NCI-H146 treated with DMSO at 0.1 percent for 48 hours (cell line): ENCODE measurements around the gene ZFHX3.

Experiments
- DNase-seq: peaks from one replicate; lab custom pipeline; 2025; ENCODE audit not compliant: unreplicated experiment; lab: John Stamatoyannopoulos, UW

The ZFHX3 gene

DNA sequence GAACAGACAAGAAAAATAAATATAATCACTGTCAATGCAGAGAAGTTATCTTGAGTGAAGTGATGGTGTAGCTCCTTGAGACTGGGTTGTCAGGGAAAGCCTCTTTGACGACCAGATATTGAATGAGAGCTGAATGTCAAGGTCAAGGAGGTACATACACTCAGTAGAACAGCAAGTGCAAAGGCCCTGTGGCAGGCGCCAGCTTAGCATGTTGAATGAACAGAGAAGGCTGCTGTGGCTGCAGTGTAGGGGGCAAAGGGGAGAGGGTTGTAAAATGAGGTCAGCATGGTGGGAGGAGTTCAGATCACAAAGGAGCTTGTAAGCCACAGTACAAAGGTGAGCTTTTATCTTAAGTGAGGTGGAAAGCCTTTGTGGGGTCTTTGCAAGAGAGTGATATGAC lies 111.5 kb downstream of the ZFHX3 start:
- no peak for DNase-seq

DNA sequence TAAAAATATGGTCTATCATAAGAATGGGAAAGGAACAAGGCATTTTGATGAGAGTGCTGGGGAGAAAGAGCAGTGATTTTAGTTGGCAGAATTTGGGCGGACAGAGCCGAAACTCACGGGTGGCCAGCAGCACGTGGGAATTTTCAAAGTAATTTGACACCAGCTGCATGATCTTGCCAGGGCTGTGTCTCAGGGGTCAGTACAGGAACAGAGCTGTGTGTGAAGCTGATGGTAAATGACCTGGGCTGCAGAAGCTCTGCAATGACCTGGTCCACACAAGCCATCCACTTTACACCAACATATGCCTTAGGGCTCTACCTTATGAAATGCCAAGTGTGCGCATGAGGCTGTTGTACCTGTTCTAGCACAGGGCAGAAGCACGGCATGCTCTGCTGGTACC lies 112.0 kb downstream of the ZFHX3 start:
- DNase-seq: no peak

DNA sequence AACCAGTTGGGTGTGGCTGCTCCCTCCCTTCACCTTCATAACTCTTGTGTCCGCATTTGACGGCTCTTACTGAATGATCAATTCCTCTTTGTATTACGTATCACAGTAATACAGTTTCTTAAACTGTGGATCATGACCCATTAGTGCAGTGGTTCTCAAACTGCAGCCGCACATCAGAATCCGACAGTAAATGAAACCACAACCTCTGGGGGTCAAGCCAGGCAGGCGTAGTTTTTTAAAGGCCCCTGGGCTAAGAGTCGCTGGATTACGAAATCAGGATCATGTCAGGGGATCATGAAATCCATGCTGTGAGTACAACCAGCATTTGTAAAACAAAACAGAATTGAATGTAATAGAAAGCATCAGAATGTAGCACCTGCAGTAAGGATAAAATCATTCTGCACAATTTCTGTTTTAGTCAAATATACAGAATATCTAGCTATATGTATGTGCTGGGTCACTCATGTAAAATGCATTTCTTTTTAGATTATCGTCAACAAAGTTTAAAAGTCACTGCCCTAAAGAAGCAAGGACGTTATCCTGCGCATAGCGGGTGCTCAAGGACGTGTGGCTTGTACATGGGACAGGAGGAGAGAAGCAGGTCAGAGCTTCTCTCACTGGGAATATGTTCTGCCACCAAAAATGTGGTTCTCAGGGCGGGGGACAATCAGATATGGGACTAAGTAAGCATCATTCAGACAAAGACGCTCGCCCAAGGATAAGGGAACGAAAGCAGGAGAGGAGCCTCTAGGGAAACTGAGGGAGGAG lies 113.1 kb downstream of the ZFHX3 start:
- no peak for DNase-seq

DNA sequence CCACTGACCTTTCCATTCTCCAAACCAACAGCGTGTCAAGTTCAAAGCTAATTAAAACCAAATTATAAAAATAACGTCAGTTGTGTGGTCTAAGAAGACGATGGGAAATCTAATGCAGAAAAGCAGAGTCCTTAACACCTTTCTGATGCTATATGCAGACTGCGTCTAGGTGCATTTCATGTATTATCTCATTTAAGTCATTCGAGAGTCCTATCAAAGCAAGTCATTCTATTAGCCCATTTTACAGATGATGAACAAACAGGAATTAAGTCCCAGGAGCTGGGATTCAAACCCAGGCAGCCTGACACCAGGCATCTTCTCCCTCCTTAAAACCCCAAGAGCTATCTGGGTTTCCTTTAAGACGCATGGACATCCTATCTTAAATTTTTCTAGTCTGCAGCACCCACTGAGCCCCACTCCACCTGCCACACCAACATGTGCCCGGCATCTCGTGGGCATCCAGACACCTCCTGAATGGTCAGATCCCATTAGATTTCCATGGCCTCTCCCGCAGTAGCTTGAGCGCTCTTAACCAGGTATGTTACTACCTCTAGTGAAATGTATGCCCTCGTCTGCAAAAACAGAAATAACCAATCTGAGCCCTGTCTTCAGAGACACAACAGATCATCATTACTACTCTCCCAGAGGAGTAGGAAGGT lies 115.1 kb downstream of the ZFHX3 start:
- no peak for DNase-seq

DNA sequence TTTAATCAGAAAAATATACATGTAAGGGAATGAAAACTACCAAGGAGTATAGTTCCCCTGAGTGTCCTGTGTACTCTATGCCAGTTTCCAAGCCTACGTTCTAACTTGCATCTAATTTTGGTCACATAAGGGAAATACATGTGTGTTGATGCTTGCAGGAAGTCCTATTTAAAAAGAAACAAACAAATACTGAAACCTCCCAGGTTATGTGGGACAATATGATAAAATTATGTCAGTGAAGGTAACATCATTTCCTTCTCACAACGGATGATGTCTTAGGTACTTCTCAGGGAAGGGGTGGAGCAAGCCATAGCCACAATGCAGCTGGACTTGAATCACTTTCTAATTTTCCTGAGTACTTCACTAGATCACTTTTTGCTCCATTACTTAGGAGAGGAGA lies 115.9 kb downstream of the ZFHX3 start:
- DNase-seq: no peak

DNA sequence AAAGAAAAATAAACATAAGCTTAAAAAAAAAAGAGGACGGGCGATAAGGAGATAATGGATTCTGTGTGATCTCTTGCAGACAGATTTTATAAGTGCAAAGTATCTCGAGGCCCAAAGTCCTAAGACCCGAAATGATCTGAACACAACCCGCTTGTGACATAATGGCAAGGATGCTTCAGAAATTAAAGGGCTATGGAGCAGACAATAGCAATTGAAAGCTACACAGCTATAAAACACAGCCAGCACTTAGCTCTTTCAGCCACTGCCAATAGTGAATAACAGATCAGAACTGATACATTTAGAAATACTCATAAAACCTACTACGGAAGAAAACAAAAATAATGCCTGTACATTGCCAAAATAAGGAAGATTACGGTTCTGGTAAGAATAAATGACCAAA lies 117.5 kb downstream of the ZFHX3 start:
- DNase-seq: no peak

DNA sequence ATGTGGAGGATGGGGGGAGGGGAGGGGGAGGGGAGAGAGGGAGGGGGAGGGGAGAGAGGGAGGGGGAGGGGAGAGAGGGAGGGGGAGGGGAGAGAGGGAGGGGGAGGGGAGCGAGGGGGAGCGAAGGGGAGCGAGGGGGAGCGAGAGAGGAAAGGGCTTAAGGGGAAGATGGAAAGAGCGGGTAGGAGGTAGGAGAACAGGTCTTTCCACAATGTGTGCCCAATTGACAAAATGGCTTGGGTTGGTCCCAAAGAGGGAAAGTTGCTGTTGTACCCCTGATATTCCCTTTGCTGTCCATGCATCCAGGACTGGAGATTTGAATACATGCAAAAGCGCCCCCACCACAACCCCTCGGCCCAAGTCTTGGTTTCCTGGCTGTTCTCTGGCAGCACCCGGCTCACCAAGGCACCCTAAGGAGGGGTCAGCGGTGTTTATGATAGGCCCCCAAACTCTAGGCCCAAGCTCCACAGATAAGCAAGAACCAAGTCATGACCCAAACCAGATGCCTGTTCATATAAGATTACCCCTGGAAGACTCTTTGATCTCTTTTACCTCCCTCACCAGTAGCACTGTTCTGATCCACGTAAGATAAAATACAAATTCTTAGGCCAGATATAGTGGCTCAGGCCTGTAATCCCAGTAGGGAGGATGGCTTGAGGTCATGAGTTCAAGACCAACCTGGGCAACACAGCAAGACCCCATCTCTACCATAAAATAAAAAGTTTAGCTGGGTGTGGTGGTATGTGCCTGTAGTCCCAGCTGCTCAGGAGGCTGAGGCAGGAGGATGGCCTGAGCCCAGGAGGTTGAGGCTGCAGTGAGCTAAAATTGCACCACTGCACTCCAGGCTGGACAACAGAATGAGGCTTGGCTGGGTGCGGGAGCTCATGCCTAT lies 119.6 kb downstream of the ZFHX3 start:
- no peak for DNase-seq

DNA sequence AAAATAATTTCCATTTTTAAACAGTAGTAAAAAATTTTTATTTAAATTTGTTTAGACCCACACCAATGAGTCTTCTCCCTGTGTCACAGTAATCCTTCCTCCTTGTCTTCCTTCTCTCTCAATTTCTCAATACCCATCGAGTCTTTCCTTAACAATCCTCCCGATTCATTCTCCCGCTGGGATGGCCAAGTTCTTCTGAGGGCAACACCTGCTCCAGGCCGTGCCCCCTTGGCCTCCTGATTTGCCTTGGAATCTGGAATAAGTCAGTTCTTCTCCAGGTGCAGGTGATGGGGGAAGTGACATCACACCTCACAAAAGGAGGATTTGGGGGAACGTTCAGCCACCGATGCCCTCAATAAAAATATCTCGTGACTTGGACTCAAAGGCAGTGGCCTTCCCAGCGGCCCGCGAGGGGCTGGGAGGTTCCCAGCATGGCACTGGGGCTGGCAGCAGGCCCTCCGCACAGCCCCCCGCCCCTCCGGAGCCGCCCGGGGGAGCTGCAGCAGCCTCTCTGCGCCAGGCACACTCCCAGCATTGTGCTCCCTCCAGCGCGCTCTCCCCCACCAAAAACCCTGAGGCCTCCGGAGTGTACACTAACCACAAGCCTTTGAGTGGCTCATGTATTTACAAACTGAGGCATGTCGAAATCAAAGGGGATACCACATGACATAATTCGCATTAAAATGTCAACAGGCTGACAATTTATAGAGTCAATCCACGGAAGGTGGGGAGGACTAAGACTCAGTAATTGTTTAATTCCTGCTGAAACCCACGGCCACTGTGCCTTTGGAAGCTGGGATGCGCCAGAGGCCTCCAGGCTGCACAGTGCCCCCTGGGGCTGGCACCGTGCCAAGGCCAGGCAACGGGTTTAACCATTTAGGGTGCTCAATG lies 120.5 kb downstream of the ZFHX3 start:
- peak; percentile 15 for DNase-seq

DNA sequence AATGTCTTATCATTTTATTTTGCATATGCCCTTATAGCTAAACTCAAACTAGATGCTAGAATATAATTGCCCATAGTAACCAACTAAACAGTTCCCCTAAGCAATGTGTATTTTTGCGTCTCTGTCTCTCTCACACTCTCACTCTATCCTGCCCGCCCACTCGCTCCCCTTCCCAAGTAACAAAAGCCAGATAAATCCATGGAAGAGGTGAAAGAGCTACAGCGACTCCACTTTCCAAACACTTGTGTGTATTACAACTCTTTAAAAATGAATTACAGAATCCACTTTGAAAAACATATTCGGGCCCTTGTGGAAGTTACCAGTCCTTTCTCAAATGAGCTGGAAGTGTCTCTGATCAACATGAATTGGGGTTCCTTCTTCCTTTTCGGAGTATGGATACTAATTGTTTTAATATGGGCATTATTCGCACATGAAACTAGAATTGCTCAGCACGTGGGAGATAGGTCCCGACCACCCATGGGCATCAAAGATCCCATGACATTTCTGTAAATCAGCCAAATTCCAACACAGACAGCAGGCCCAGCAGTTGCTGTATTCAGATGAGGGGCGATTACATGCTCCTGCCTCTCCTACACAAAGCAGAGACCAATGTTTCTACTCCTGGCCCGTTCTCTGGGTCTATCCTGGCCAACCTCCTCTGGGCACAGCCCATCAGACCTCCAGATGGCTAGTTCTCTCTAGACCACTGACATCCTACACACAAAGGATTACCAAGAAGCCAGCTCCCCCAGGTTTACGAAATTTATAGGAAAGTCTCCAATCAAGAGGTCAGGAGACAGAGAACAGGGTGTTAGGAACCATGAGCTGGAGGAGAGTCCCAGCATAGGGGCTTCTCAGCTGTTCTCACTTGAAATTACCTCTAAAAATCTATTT lies 121.5 kb downstream of the ZFHX3 start:
- DNase-seq: no peak

DNA sequence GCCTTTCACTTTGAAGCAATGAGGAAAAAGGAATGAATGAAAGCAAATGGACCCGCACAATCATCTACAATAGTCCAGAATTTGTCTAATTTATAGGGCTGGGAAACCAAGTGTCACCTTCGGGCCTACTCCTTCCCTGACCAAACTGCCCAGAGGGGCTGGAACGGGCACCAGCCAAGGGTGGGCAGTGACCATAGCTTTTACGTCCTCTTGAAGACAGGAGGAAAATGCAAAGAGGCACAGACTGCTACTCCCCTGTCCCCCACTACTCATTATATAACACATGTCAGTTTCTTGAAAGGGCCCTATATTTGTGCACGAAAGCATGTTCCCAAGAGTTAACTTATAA lies 122.3 kb downstream of the ZFHX3 start:
- DNase-seq: no peak

DNA sequence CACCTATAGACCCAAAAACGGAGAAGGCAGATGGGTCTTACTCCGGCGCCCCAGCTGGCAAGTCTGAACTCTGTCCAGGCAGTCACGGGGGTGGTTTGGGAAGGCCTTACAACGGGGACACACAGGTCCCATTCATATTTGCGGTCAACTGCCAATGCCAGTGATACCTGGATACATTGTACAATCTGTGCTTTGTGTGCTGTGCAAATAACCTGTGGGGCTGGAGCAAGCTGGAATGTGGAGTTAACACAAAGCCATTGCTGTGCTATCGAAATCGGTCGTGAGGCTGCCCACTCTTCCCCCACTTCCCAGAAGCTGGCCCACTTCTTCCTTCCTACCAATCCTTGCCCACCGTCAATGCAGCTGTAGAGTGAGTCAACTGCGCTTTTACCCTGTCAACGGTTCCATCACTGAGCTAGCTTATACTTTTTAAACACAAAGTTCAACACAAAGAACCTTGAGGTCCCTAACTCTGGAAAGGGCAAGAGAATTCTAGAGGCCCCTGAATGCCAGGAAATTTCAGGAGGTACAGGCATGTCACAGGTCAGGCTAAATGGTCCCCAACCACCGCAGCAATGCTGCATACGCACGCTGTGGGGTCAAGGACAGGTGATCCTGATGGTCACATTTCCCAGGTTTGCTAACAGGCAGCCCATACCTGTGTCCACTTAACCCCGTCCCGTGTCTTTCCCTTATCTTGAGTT lies 122.8 kb downstream of the ZFHX3 start:
- DNase-seq: no peak

DNA sequence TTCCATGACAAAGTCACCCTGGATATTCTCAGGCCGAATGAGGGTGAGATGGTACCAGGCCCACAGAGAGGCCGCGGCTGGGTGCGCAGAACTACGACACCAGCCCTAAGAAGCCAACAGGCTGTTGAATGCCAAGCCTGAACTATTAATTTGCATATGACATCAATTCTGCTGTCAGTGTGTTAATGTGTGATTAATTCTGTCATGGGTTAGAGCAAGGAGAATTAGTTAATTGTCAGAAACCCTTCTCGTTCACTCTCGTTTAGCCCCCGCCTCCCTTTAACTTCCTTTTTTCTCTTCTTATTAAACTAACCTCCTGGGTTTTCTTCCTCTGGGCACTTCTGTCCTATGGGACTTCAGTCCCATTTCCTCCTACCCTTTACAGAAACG lies 123.4 kb downstream of the ZFHX3 start:
- no peak for DNase-seq

DNA sequence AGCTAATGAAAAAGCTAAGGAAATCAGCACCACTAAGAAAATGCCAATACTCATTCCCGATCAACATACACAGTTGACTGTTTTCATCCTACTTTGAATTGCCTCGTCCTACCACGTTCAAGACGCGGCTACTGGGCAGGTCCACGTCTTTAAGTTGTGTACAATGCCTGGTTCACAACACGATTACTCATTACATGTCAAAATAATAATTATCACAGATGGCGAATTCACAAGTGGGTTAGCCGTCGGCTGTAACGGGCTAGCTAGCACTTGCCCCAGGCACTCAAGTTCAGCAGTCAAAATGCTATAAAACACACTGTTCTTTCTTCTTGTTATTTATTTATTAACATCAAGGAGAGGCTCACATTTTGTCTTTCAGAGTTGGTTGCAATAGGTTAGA lies 124.2 kb downstream of the ZFHX3 start:
- no peak for DNase-seq

DNA sequence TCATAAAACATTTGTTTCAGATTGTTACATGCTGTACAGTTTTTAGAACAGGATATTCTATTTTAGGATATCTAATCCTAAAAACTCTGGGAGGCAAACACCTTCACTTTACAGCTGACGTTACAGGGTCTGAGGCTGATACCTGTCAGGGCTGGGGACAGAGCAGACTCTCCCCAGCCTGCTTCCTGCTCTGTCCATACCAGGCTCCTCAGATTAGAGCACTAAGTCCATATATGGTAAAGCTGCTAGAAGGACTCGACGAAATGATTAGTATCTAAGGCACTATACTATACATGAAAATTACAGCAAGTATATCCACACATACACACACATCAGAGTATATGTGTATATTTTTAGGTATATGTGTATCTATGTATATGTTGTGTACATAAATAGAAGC lies 125.2 kb downstream of the ZFHX3 start:
- no peak for DNase-seq

DNA sequence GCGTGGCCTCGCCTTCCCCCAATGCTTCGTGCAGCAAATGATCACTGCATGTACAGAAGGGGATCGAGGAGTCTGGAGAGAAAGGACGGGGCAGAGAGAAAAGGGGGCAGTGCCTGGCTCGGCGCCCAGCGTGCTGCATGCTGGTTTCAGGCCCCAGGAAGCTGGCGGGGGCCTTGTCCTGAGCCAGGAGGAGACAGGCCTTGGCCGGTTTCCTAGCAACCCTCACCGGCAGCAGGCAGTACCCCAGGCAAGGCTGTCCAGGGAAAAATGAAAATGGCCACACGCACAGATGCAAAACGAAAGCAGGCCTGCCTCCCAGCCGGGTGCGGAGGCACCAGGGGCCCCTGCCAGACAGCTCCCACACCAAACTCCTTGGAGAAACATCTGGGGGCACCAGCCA lies 126.3 kb downstream of the ZFHX3 start:
- no peak for DNase-seq

DNA sequence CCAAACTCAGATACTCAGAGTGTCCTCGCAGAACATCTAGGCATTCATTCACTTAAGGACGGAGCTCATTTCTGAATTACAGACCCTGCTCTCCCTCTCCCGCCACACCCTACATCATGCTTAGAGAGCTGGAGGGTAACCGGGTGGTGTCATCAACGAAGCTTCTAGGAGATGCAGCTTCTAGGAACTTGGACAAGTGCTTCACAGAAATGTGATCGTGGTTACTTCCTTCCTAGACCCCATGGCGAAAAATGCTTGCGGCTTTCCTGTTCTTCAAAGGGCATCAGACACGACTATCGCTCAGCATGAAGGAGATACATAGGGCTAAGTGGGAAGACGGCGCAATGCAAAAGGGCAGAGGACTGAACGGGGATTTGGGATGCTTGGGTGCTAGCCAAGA lies 126.8 kb downstream of the ZFHX3 start:
- DNase-seq: no peak

DNA sequence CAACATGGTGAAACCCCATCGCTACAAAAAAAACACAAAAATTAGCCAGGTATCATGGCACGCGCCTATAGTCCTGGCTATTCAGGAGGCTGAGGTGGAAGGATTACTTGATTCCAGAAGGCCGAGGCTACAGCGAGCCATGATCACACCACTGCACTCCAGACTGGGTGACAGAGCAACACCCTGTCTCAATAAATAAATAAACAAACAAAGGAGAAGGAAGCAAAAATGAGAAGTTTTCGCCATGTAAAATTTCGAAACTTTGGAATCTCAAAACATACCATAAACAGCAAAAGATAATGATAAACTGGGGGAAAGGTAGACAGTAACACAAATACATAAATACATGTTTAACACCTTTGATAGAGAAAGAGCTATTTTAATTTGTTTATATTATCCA lies 130.9 kb downstream of the ZFHX3 start:
- no peak for DNase-seq

DNA sequence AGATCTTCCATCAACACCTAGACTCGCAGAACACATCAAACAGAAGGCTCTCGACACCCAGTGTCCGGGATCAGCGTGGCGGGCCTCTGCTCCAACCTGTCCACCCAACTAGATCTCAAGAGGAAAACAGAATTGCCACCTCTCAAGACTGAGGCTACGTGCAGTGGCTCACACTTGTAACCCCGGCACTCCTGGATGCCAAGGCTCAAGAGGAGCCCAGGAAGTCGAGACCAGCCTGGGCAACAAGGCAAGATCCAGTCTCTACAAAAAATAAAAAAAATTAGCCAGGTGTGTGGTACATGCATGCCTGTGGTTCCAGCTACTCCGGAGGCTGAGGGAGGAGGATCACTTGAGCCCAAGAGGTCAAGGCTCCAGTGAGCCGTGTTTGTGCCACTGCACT lies 132.6 kb downstream of the ZFHX3 start:
- no peak for DNase-seq

DNA sequence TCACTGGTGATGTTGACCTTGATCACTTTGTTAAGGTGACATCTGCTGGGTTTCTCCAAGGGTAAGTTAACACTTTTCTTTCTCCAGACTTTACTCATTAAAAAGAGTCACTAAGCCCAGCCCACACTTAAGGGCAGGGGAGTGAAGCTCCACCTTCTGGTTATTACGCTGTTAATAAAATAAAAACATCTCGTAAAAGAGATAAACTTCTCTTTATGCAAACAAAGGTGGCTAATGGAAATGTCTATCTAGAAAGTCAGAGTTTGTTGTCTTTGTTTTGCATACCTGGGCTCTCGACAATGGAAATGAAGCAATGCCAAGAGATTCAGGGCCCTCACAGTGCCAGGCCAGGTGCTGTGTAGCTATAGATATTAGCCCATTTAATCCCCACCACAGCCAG lies 134.4 kb downstream of the ZFHX3 start:
- DNase-seq: no peak
